ENCODE measurements around the gene ATL2. TPM values are rescaled to one million over a fixed set of nuclear protein-coding genes. Genes with fewer than 3 reads are reported as not detected.

The ATL2 gene
- total RNA-seq, 1 donor from 2014 or later = 45.8 TPM

DNA sequence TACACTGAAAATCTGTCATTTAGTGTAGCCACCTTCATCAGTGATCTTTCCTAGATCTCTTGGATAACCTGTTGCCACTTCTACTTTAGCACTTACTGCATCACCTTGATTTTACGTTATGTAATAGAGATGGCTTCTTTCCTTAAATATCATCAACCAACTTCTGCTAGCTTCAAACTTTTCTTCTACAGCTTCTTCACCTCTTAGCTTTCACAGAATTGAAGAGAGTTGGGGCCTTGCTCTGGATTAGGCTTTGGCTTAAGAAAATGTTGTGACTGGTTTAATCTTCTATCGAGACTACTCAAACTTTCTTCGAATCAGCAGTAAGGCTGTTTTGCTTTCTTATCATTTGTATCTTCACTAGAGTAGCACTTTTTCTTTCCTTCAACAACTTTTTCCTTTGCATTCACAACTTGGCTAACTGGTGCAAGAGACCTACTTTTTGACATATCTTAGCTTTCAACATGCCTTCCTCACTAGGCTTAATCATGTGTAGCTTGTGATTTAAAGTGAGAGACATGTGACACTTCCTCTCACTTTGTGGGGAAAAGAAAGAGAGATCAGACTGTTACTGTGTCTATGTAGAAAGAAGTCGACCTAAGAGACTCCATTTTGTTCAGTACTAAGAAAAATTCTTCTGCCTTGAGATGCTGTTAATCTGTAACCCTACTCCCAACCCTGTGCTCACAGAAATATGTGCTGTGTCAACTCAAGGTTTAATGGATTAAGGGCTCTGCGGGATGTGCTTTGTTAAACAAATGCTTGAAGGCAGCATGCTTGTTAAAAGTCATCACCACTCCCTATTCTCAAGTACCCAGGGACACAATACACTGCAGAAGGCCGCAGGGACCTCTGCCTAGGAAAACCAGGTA lies 99.6 kb downstream of the ATL2 start:
- no peak for DNase-seq (ENCODE audit: extremely low spot score, unreplicated experiment)
- Mint-ChIP-seq H3K9me3 (ENCODE audit: unreplicated experiment) (peaks cover 7% of the 10 kb centered on the region), H3K27me3 (ENCODE audit: unreplicated experiment) (no peaks in the 10 kb centered on the region), H3K4me1 (ENCODE audit: unreplicated experiment) (peaks cover 14% of the 10 kb centered on the region), H3K27ac (ENCODE audit: unreplicated experiment) (peak overlapping the region; percentile 36), H3K36me3 (ENCODE audit: unreplicated experiment) (no peaks in the 10 kb centered on the region), H3K4me3 (ENCODE audit: unreplicated experiment) (no peak overlapping the region)
- TF ChIP-seq, protein P1, sequence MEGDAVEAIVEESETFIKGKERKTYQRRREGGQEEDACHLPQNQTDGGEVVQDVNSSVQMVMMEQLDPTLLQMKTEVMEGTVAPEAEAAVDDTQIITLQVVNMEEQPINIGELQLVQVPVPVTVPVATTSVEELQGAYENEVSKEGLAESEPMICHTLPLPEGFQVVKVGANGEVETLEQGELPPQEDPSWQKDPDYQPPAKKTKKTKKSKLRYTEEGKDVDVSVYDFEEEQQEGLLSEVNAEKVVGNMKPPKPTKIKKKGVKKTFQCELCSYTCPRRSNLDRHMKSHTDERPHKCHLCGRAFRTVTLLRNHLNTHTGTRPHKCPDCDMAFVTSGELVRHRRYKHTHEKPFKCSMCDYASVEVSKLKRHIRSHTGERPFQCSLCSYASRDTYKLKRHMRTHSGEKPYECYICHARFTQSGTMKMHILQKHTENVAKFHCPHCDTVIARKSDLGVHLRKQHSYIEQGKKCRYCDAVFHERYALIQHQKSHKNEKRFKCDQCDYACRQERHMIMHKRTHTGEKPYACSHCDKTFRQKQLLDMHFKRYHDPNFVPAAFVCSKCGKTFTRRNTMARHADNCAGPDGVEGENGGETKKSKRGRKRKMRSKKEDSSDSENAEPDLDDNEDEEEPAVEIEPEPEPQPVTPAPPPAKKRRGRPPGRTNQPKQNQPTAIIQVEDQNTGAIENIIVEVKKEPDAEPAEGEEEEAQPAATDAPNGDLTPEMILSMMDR (IDR thresholded peaks at IDR 0.05) = no peak

DNA sequence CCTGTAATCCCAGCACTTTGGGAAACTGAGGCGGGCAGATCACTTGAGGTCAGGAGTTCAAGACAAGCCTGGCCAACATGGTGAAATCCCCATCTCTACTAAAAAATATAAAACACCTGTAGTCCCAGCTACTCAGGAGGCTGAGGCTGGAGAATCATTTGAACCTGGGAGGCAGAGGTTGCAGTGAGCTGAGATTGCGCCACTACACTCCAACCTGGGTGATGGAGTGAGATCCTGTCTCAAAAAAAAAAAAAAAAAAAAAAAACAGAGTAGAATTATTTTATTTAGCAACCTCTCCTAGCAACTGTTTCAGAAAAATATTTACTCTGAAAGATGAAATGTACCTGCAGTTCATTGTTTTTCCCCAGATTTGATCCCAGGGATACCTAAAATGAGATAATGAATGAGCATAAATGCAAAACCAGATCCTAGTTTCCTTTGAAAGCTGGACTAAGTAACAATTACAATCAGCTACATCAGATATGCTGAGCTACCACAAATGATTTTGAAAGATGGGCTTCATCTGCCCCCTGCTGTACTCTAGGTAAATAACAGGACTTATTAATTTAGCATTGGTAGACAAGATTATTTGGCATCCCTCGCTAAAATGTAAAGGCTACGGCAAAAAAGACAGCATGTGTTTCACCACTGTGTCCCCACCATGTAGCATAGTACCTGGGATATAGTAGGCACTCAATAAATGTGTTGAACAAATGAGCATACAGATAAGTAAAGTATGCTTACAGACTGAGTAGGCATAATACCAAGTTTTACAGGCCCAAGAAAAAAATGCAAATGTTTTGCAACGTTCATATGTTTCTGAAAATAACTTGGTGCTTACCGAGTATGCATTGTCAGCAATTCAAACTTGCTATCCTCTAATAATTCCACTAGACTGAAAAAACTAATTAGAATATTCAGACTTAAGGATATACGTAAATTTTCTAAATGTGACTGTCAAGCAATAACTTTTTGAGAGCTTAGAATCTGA lies 102.5 kb downstream of the ATL2 start:
- no peak overlapping the region for H3K4me3 Mint-ChIP-seq (ENCODE audit: unreplicated experiment)
- peaks cover 7% of the 10 kb centered on the region for H3K9me3 Mint-ChIP-seq (ENCODE audit: unreplicated experiment)
- no peaks in the 10 kb centered on the region for H3K27me3 Mint-ChIP-seq (ENCODE audit: unreplicated experiment)
- peaks cover 14% of the 10 kb centered on the region for H3K4me1 Mint-ChIP-seq (ENCODE audit: unreplicated experiment)
- TF ChIP-seq, protein P1 (IDR thresholded peaks at IDR 0.05) = peak; percentile 72
- DNase-seq (ENCODE audit: extremely low spot score, unreplicated experiment) = no peak
- H3K36me3 Mint-ChIP-seq (ENCODE audit: unreplicated experiment) = no peaks in the 10 kb centered on the region
- peak overlapping the region; percentile 49 for H3K27ac Mint-ChIP-seq (ENCODE audit: unreplicated experiment)

DNA sequence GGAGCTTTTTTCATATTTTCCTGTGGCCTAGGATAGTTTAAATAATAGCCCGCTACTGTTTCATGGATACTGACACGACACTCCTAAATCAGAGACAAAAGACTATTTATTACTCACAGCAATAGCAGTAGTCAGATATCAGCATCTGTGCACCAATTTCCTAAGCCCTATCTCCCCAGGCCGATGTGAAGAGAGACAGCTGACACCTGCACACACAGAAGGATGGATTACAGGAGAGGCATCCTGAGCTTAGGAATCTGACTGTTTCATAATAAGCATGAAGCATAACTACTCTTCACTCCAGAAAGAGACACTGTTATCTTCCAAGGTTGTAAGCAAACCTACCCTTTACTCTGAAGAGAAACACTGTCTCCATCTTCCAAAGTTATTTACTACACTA lies 105.4 kb downstream of the ATL2 start:
- Mint-ChIP-seq H3K27ac (ENCODE audit: unreplicated experiment) (no peak overlapping the region), H3K27me3 (ENCODE audit: unreplicated experiment) (no peaks in the 10 kb centered on the region), H3K4me1 (ENCODE audit: unreplicated experiment) (peaks cover 5% of the 10 kb centered on the region), H3K4me3 (ENCODE audit: unreplicated experiment) (no peak overlapping the region), H3K9me3 (ENCODE audit: unreplicated experiment) (no peaks in the 10 kb centered on the region), H3K36me3 (ENCODE audit: unreplicated experiment) (no peaks in the 10 kb centered on the region)
- TF ChIP-seq, protein P1 (IDR thresholded peaks at IDR 0.05) = no peak
- DNase-seq (ENCODE audit: extremely low spot score, unreplicated experiment) = no peak

DNA sequence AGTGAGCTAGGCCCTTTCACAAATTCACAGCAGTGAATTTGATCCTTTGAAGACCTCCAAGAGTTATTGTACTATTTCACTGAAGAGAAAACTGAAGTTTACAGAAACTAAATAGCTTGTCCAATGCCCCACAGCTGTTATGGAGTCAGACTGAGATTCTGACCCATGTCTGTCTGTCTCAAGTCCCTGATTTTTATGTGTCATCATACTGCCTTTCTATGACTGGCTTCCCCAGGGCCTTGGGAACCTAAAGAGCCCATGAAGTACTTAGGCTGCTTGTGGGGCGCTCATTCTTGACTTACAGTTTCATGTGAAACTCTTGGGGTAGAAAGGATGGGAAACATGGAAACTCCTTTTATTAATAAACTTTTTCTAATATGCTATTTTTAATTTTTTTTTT lies 107.7 kb downstream of the ATL2 start:
- H3K4me1 Mint-ChIP-seq (ENCODE audit: unreplicated experiment) = peaks cover 8% of the 10 kb centered on the region
- H3K27me3 Mint-ChIP-seq (ENCODE audit: unreplicated experiment) = no peaks in the 10 kb centered on the region
- H3K27ac Mint-ChIP-seq (ENCODE audit: unreplicated experiment) = no peak overlapping the region
- no peak for DNase-seq (ENCODE audit: extremely low spot score, unreplicated experiment)
- no peaks in the 10 kb centered on the region for H3K9me3 Mint-ChIP-seq (ENCODE audit: unreplicated experiment)
- no peaks in the 10 kb centered on the region for H3K36me3 Mint-ChIP-seq (ENCODE audit: unreplicated experiment)
- no peak overlapping the region for H3K4me3 Mint-ChIP-seq (ENCODE audit: unreplicated experiment)
- TF ChIP-seq, protein P1 (IDR thresholded peaks at IDR 0.05) = no peak

Data from osteocyte (in vitro differentiated cells).